Measurements from ENCODE around the gene IQCN.

IQCN gene

GRCh38 chr19:18306209-18306887 lies 32.1 kb upstream of the IQCN start:
- DNase-seq = no peak

GRCh38 chr19:18304458-18305310 lies 30.4 kb upstream of the IQCN start:
- peak; percentile 86 for DNase-seq

- no peak for DNase-seq
These were observed 29.9 kb upstream of the IQCN start for GRCh38 chr19:18304208-18304457.

GRCh38 chr19:18301718-18302111 lies 27.5 kb upstream of the IQCN start:
- no peak for DNase-seq

- DNase-seq = no peak
These were observed 26.9 kb upstream of the IQCN start for GRCh38 chr19:18300930-18301717.

- no peak for DNase-seq
These were observed 25.4 kb upstream of the IQCN start for GRCh38 chr19:18299654-18300053.

GRCh38 chr19:18298601-18299000 lies 24.3 kb upstream of the IQCN start:
- DNase-seq = no peak

- DNase-seq = no peak
These were observed 23.1 kb upstream of the IQCN start for GRCh38 chr19:18297308-18297707.

GRCh38 chr19:18295034-18295451 lies 20.8 kb upstream of the IQCN start:
- no peak for DNase-seq

GRCh38 chr19:18294467-18294864 lies 20.2 kb upstream of the IQCN start:
- DNase-seq = peak; percentile 88

- DNase-seq = no peak
These were observed 19.6 kb upstream of the IQCN start for GRCh38 chr19:18293642-18294466.

GRCh38 chr19:18292810-18293641 lies 18.8 kb upstream of the IQCN start:
- DNase-seq = peak; percentile 26

- DNase-seq = no peak
These were observed 18.2 kb upstream of the IQCN start for GRCh38 chr19:18292462-18292809.

- peak; percentile 57 for DNase-seq
These were observed 17.6 kb upstream of the IQCN start for GRCh38 chr19:18291590-18292461.

- DNase-seq = no peak
These were observed 16.8 kb upstream of the IQCN start for GRCh38 chr19:18291019-18291524.

GRCh38 chr19:18290302-18291018 lies 16.2 kb upstream of the IQCN start:
- DNase-seq = peak; percentile 70

GRCh38 chr19:18289471-18290301 lies 15.4 kb upstream of the IQCN start:
- no peak for DNase-seq

- no peak for DNase-seq
These were observed 13.9 kb upstream of the IQCN start for GRCh38 chr19:18287836-18288772.
